ENCODE measurements around the gene ARFGEF2.

Gene ARFGEF2

GRCh38 chr20:48921883-48922820 is 641 bp downstream of the ARFGEF2 start:
- DNase-seq (no peak), ATAC-seq (ENCODE audit: insufficient read depth, low read depth) (peak; percentile 43)
- peaks cover 66% of the 10 kb centered on the region for H3K79me2 ChIP-seq (ENCODE audit: insufficient read depth, low read length)
- peak overlapping the region; percentile 85 for H3K9ac ChIP-seq (ENCODE audit: low read depth, low read length)
- H4K20me1 ChIP-seq (ENCODE audit: insufficient read depth, low read length) = peaks cover 15% of the 10 kb centered on the region
- peak overlapping the region; percentile 98 for H3K4me2 ChIP-seq (ENCODE audit: insufficient read depth, low read length)
- H3K4me3 ChIP-seq (ENCODE audit: low read depth in 1 of 2, low read length in 2 of 2) = peak overlapping the region; percentile 71 to 93
- peak overlapping the region; percentile 69 for H3K27ac ChIP-seq (ENCODE audit: low read length)
- H3K4me1 ChIP-seq (ENCODE audit: insufficient read depth, low read length) = peaks cover 38% of the 10 kb centered on the region
- peaks cover 4% of the 10 kb centered on the region; the same call in 1 of the 2 replicates for H3K36me3 ChIP-seq (ENCODE audit: insufficient read depth, low read length)
- H2AFZ ChIP-seq (ENCODE audit: low read depth, low read length) = peak overlapping the region; percentile 80
- no peaks in the 10 kb centered on the region for H3K27me3 ChIP-seq (ENCODE audit: insufficient read depth, low read length, poor library complexity)
- TF ChIP-seq EZH2 (IDR thresholded peaks at IDR 0.05; ENCODE audit: borderline replicate concordance, low read depth, low read length, severe bottlenecking) = no peak
- H3K9me3 ChIP-seq (ENCODE audit: insufficient read depth, low read length, severe bottlenecking) = no peaks in the 10 kb centered on the region

GRCh38 chr20:48923149-48923718 is 1.7 kb downstream of the ARFGEF2 start:
- no peak overlapping the region for H3K27ac ChIP-seq (ENCODE audit: low read length)
- DNase-seq = no peak

GRCh38 chr20:48924756-48925109 is 3.2 kb downstream of the ARFGEF2 start:
- Histone ChIP-seq H3K36me3 (ENCODE audit: insufficient read depth, low read length) (peaks cover 4% of the 10 kb centered on the region; the same call in 1 of the 2 replicates), H4K20me1 (ENCODE audit: insufficient read depth, low read length) (peaks cover 29% of the 10 kb centered on the region), H3K27me3 (ENCODE audit: insufficient read depth, low read length, poor library complexity) (no peaks in the 10 kb centered on the region), H3K9me3 (ENCODE audit: insufficient read depth, low read length, severe bottlenecking) (no peaks in the 10 kb centered on the region), H2AFZ (ENCODE audit: low read depth, low read length) (no peak overlapping the region), H3K4me2 (ENCODE audit: insufficient read depth, low read length) (no peak overlapping the region), H3K4me1 (ENCODE audit: insufficient read depth, low read length) (peaks cover 37% of the 10 kb centered on the region), H3K4me3 (ENCODE audit: low read depth in 1 of 2, low read length in 2 of 2) (no peak overlapping the region), H3K27ac (ENCODE audit: low read length) (no peak overlapping the region), H3K9ac (ENCODE audit: low read depth, low read length) (no peak overlapping the region), H3K79me2 (ENCODE audit: insufficient read depth, low read length) (peaks cover 86% of the 10 kb centered on the region)
- ATAC-seq (ENCODE audit: insufficient read depth, low read depth) (no peak), DNase-seq (no peak)
- TF ChIP-seq EZH2 (IDR thresholded peaks at IDR 0.05; ENCODE audit: borderline replicate concordance, low read depth, low read length, severe bottlenecking) = no peak
- TF ChIP-seq CTCF (IDR thresholded peaks at IDR 0.05; ENCODE audit: borderline replicate concordance, extremely low read depth, low read length, poor library complexity, severe bottlenecking) = no peak

More at GRCh38 chr20:48923149-48923718, 1.7 kb downstream of the ARFGEF2 start:
- Histone ChIP-seq H3K4me3 (ENCODE audit: low read depth in 1 of 2, low read length in 2 of 2) (peak overlapping the region in 1 of 2 experiments; percentile 71; a peak in 1 of 4 replicates), H3K9ac (ENCODE audit: low read depth, low read length) (peak overlapping the region; percentile 21; the same call in 1 of the 2 replicates), H3K9me3 (ENCODE audit: insufficient read depth, low read length, severe bottlenecking) (no peaks in the 10 kb centered on the region), H3K36me3 (ENCODE audit: insufficient read depth, low read length) (peaks cover 4% of the 10 kb centered on the region; the same call in 1 of the 2 replicates), H4K20me1 (ENCODE audit: insufficient read depth, low read length) (peaks cover 18% of the 10 kb centered on the region), H3K27me3 (ENCODE audit: insufficient read depth, low read length, poor library complexity) (no peaks in the 10 kb centered on the region), H3K4me2 (ENCODE audit: insufficient read depth, low read length) (peak overlapping the region; percentile 98), H3K79me2 (ENCODE audit: insufficient read depth, low read length) (peaks cover 74% of the 10 kb centered on the region), H2AFZ (ENCODE audit: low read depth, low read length) (no peak overlapping the region), H3K4me1 (ENCODE audit: insufficient read depth, low read length) (peaks cover 38% of the 10 kb centered on the region)
- TF ChIP-seq EZH2 (IDR thresholded peaks at IDR 0.05; ENCODE audit: borderline replicate concordance, low read depth, low read length, severe bottlenecking) (no peak), CTCF (IDR thresholded peaks at IDR 0.05; ENCODE audit: borderline replicate concordance, extremely low read depth, low read length, poor library complexity, severe bottlenecking) (no peak)
- ATAC-seq (ENCODE audit: insufficient read depth, low read depth) = no peak

- Histone ChIP-seq H3K4me1 (ENCODE audit: insufficient read depth, low read length) (peaks cover 23% of the 10 kb centered on the region), H3K9ac (ENCODE audit: low read depth, low read length) (no peak overlapping the region), H3K27ac (ENCODE audit: low read length) (no peak overlapping the region), H3K4me2 (ENCODE audit: insufficient read depth, low read length) (no peak overlapping the region), H2AFZ (ENCODE audit: low read depth, low read length) (no peak overlapping the region), H3K27me3 (ENCODE audit: insufficient read depth, low read length, poor library complexity) (no peaks in the 10 kb centered on the region), H4K20me1 (ENCODE audit: insufficient read depth, low read length) (peaks cover 43% of the 10 kb centered on the region), H3K4me3 (ENCODE audit: low read depth in 1 of 2, low read length in 2 of 2) (no peak overlapping the region), H3K9me3 (ENCODE audit: insufficient read depth, low read length, severe bottlenecking) (no peaks in the 10 kb centered on the region), H3K36me3 (ENCODE audit: insufficient read depth, low read length) (peaks cover 4% of the 10 kb centered on the region; the same call in 1 of the 2 replicates), H3K79me2 (ENCODE audit: insufficient read depth, low read length) (peaks cover 93% of the 10 kb centered on the region)
- DNase-seq (no peak), ATAC-seq (ENCODE audit: insufficient read depth, low read depth) (no peak)
- TF ChIP-seq EZH2 (IDR thresholded peaks at IDR 0.05; ENCODE audit: borderline replicate concordance, low read depth, low read length, severe bottlenecking) (no peak), CTCF (IDR thresholded peaks at IDR 0.05; ENCODE audit: borderline replicate concordance, extremely low read depth, low read length, poor library complexity, severe bottlenecking) (no peak)
Measured at GRCh38 chr20:48926267-48926666, 4.8 kb downstream of the ARFGEF2 start.
